Duodenal mucosa (tissue), 2 donors: ENCODE data around the gene FBLIM1.

Source experiments
- H3K27ac ChIP-seq: one replicate; pipeline ENCODE4 v1.7.0; 2013; ENCODE audit warnings: low read depth, low read length
- H3K27me3 ChIP-seq, 2 donors: one replicate each; pipeline ENCODE4 v1.7.0; 2013; ENCODE audit warnings: low read length in 2 of 2, control low read depth in 1 of 2; ENCODE audit not compliant: insufficient read depth in 2 of 2, control insufficient read depth in 1 of 2
- H3K36me3 ChIP-seq, 2 donors: one replicate each; pipeline ENCODE4 v1.7.0; 2013; ENCODE audit warnings: low read length in 2 of 2, control low read depth in 1 of 2; ENCODE audit not compliant: insufficient read depth in 2 of 2, control insufficient read depth in 1 of 2
- H3K4me1 ChIP-seq, 2 donors: one replicate each; pipeline ENCODE4 v1.7.0; 2013; ENCODE audit warnings: low read length in 2 of 2, control low read depth in 1 of 2; ENCODE audit not compliant: insufficient read depth in 2 of 2, control insufficient read depth in 1 of 2
- H3K4me3 ChIP-seq, 2 donors: one replicate each; pipeline ENCODE4 v1.7.0; 2013; ENCODE audit warnings: low read length in 2 of 2, low read depth in 1 of 2
- H3K9ac ChIP-seq, 2 donors: one replicate each; pipeline ENCODE4 v1.7.0; 2013; ENCODE audit warnings: low read length in 2 of 2, low read depth in 1 of 2
- H3K9me3 ChIP-seq, 2 donors: one replicate each; pipeline ENCODE4 v1.7.0; 2013; ENCODE audit warnings: low read length in 2 of 2, control low read depth in 1 of 2; ENCODE audit not compliant: control insufficient read depth in 1 of 2

Gene FBLIM1

DNA sequence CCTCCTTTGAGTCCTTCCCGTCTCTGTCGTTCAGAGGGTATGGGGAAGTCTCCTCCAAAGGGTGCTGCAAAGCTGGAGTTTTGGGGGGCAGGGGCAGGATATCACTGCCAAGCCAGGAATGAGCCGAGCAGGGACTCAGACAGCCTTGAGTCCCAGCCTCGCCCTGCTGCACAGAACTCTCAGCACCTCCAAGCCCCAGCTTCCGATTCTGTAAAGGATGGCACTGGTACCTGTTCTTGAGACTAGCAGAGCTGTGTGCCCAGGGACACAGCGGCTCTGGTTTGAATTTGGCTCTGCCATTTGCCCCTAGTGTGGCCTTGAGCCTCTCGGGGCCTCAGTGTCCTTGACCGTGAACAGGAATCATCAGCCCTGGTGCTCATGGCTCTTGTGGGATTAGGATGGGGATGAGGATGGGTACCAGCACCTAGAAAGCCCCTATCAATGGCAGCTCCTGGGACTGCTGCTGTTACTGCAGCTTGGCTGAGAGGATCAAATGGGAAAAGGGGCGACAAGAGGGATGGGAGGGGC lies 1.5 kb upstream of the FBLIM1 start:
- Histone ChIP-seq H3K4me3 (peak overlapping the region; percentile 66 to 84), H3K9me3 (no peaks in the 10 kb centered on the region), H3K27me3 (no peaks in the 10 kb centered on the region), H3K36me3 (no peaks in the 10 kb centered on the region), H3K27ac (peak overlapping the region; percentile 73), H3K4me1 (peaks cover 31 to 34% of the 10 kb centered on the region in 2 donors), H3K9ac (peak overlapping the region; percentile 83 to 88)

DNA sequence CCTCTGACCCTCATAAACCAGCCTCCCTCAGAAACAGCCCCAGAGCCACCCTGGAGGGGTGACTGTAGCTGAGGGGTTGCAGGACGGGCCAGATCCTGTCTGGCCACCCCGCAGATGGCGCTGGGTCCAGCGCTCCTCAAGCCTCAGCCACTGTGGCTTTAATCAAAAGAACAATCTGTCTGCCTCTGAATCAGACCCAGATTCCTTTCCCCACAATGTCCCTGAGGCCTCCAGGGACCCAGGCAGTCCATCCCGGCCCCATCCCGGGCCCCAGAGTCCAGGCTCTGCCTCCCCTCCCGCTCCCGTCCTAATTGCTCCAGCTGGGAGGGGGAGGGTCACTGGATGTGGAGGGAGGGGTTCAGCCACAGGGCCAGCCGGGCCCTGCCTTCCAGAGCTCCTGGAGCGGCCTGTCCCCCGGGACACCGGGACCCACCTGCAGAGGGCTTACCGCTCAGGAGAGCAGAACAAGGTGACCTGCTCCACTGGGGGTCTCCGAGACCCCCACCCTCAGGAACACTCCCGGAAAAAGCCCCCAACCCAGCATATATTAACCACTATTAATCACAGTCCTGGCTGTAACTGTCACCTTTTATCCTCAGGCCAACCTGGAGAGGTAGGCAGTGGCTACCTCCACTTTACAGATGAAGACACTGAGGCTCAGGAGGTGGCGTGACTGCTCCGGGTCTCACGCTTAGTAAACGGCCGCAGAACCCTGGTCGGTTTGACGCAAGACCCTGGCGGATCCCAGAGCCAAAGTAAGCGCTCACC lies 836 bp upstream of the FBLIM1 start:
- Histone ChIP-seq H3K4me3 (peak overlapping the region; percentile 66 to 84), H3K9ac (peak overlapping the region; percentile 83 to 88), H3K27me3 (no peaks in the 10 kb centered on the region), H3K9me3 (no peaks in the 10 kb centered on the region), H3K36me3 (no peaks in the 10 kb centered on the region), H3K27ac (peak overlapping the region; percentile 73), H3K4me1 (peaks cover 31 to 34% of the 10 kb centered on the region in 2 donors)

DNA sequence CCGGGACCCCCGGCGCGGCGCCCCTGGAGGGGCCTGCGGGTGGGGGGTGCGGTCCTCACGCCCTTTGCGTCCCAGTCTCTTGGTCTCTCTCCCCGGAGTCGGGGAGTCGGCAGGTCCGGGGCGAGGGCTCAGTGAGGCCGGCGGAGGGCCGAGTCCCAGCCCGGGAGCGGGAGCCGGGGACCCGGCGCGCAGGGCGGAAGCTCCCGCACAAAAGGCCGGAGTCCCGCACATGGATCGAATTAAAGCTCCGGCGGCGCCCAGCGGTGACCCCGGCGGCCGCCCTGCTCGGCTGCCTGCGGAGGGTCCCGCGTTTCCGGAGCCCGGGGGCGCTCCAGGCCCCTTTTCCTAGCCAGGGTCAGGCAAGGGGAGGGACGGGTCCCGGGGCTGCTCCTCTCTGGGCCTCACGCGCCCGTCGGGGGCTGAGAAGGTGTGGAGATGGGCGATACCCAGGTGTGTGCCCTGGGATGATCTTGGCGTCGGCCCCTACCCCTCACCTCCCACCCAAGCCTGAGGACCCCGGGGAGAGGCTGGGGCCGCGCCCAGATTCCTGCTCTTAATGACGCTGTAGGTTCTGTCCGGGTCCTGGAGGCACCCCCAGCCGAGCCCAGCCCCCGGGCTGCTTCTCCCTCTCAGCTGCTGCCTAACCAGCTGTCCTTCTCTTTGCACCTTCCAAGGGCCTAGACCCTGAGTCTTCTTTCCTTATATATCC lies 512 bp downstream of the FBLIM1 start:
- no peaks in the 10 kb centered on the region for H3K9me3 ChIP-seq
- H3K36me3 ChIP-seq: no peaks in the 10 kb centered on the region
- H3K27ac ChIP-seq: peak overlapping the region; percentile 14
- H3K9ac ChIP-seq: peak overlapping the region; percentile 56 to 57
- H3K4me3 ChIP-seq: peak overlapping the region; percentile 55 to 57
- H3K4me1 ChIP-seq: peaks cover 36 to 40% of the 10 kb centered on the region in 2 donors
- no peaks in the 10 kb centered on the region for H3K27me3 ChIP-seq

DNA sequence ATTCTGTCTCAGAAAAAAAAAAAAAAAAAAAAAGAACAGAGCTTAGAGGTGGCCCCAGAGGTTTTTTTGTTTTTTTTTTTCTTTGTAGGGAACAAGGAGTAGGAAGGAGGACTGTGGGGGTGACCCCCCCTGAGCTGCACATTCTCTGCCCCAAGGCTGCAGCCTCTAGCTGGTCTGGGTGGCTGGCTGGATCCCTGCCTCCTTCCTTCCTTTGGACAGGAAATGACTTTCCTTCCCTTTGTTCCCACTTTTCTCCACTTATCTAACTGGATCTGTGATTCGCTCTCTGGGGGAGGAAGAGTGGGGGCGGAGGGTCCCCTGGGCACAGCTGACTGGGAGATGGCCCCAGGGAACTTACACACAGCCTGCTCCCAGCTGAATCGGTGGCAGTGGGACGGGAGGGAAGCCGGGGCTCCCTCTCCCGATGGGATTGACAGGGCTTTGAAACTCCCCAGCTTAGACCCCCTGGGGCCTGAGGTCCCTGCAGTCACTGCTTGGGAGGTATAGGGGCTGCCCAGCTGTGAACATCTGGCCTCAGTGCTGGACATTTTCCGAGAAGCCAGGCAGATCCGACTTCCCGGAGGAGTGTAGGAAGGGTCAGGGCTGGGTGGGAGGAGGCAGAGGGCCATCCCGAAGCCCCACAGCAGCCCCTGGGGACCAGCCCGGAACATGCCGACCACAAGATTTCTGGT lies 2.1 kb downstream of the FBLIM1 start:
- H3K9ac ChIP-seq: peak overlapping the region; percentile 18 to 19
- peak overlapping the region; percentile 36 for H3K27ac ChIP-seq

DNA sequence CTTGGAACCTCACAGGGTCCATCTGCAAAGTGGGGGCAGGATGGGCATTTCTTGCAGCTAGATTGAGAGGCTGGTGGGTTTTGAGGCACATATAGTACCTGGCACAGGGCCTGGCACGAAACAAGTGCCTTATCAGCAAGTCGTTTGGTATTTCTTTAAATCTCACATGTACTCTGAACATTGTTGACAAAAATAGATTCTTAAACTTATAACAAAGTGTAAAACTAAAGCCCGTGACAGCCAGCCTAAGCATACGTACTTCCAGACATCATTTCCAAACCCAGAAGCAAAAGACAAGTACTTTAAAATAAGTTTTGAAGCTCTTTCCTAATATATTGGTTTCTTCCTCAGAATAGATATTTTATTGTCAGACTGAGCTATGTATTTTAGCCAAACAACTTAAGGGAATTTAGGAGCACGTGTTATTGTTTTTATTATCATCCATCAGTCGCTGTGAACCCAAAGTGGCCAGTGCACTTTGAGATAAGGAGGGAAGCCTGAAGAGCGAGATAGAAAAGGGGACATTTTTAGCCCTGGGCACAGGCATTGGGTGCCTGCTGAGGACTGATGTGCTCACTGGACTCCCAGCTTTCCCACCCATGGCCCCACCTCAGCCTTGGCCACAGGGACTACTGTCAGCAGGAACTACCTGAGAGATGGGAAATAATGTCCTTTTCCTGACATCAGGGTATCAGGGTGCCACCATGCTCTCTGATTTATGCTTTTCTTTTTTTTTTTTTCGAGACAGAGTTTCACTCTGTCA lies 3.0 kb downstream of the FBLIM1 start:
- H3K27ac ChIP-seq: peak overlapping the region; percentile 36
- H3K4me3 ChIP-seq: peak overlapping the region in 1 of 2 donors; percentile 15
- peaks cover 35 to 39% of the 10 kb centered on the region in 2 donors for H3K4me1 ChIP-seq
- H3K9me3 ChIP-seq: no peaks in the 10 kb centered on the region
- H3K27me3 ChIP-seq: no peaks in the 10 kb centered on the region
- H3K9ac ChIP-seq: peak overlapping the region in 1 of 2 donors; percentile 19
- H3K36me3 ChIP-seq: peaks cover 9 to 18% of the 10 kb centered on the region in 2 donors

More for the DNA sequence above, 2.1 kb downstream of the FBLIM1 start:
- Histone ChIP-seq H3K4me1 (peaks cover 41 to 43% of the 10 kb centered on the region in 2 donors), H3K9me3 (no peaks in the 10 kb centered on the region), H3K36me3 (peaks cover 6 to 12% of the 10 kb centered on the region in 2 donors), H3K4me3 (peak overlapping the region in 1 of 2 donors; percentile 15), H3K27me3 (no peaks in the 10 kb centered on the region)

DNA sequence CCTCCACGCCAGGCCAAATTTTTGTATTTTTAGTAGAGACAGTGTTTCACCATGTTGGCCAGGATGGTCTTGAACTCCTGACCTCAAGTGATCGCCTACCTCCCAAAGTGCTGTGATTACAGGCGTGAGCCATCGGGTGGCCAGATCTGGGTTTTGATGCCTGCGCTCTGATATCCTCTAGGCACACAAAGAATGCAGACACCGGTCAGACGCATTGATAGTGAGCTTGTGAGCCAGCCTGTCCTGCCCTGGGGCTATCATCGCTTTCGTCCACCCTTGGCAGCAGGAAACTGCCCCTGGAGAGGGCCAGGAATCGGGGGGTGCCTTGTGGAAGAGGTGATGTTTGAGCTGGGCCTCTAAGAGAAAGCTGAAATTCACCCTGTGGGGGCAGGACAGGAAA lies 4.0 kb downstream of the FBLIM1 start:
- Histone ChIP-seq H3K4me3 (no peak overlapping the region), H3K4me1 (peaks cover 33 to 39% of the 10 kb centered on the region in 2 donors), H3K9me3 (no peaks in the 10 kb centered on the region), H3K9ac (no peak overlapping the region), H3K36me3 (peaks cover 9 to 20% of the 10 kb centered on the region in 2 donors), H3K27ac (no peak overlapping the region), H3K27me3 (no peaks in the 10 kb centered on the region)

DNA sequence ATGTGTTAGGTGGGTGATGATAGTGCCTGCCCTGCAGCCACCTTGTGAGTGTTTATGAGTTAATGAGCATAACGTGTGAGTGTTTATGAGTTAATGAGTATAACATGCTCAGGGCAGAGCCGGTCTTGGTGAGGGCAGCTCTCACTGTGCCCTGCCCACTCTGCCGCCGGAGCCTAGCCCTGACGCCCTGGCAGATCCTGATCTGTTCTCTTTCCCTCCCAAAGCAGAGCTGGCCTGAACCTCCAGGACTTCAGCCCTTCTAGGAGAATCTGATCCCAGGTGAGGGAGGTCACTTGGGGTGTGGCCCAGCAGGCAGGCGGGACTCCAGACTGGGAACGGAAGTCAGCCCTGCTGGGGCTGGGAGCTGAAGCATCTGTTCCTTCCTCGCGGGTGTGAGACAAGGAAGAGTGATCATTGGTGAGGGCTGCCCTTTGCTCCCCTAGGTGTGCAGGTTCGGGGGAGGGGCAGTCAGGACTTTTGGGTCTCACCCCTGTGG lies 5.7 kb downstream of the FBLIM1 start:
- Histone ChIP-seq H3K36me3 (peaks cover 16 to 33% of the 10 kb centered on the region in 2 donors), H3K27ac (peak overlapping the region; percentile 64), H3K9me3 (no peaks in the 10 kb centered on the region), H3K27me3 (no peaks in the 10 kb centered on the region), H3K9ac (peak overlapping the region; percentile 30 to 33), H3K4me1 (peaks cover 31 to 33% of the 10 kb centered on the region in 2 donors), H3K4me3 (peak overlapping the region in 1 of 2 donors; percentile 1)

DNA sequence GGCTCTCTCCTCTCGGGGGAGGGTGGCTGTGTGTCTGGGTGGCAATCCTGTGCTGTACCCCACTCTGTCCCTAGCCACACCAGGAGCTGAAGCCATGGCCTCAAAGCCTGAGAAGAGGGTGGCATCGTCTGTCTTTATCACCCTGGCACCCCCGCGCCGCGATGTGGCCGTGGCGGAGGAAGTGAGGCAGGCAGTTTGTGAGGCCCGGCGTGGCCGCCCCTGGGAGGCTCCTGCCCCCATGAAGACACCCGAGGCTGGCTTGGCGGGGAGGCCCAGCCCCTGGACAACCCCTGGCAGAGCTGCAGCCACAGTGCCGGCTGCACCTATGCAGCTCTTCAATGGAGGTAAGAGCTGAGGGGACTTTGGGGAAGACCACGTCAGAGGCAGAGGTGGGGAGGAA lies 6.3 kb downstream of the FBLIM1 start:
- H3K27ac ChIP-seq: peak overlapping the region; percentile 15

DNA sequence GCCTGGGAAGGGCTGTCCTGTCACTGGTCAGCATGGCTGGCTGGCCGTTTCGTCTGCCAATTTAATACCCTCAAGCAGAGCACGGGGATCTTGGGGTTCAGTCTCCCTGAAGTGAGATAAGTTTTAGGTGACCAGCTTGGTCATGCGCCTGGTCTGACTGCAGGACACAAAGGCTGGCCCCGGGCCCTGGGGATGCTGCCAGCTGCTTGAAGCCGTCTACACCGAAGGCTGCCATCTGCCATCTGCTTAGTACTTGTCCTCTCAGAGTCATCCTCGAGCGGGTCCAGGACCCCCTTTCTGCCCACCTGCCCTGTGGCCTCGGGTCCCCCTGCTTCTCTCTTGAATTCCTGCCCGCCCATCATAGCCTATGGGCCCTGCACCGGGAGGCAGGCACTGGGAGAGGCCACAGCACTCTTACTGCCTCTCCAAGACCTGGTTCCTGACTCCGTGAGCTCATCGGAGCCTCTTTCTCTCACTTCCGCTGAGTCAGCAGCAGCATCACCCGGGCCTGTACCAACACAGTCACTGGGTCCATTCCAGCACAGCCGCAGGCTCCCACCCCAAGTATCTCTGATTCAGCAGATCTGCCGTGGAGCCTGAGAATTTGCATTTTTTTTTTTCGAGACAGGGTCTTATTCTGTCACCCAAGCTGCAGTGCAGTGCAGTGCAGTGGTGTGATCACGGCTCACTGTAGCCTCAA lies 7.0 kb downstream of the FBLIM1 start:
- H3K27ac ChIP-seq: no peak overlapping the region

More for the DNA sequence above, 6.3 kb downstream of the FBLIM1 start:
- no peak overlapping the region for H3K4me3 ChIP-seq
- no peaks in the 10 kb centered on the region for H3K9me3 ChIP-seq
- H3K4me1 ChIP-seq: peaks cover 27 to 33% of the 10 kb centered on the region in 2 donors
- H3K9ac ChIP-seq: peak overlapping the region in 1 of 2 donors; percentile 30
- peaks cover 16 to 33% of the 10 kb centered on the region in 2 donors for H3K36me3 ChIP-seq
- no peaks in the 10 kb centered on the region for H3K27me3 ChIP-seq

More for the DNA sequence above, 7.0 kb downstream of the FBLIM1 start:
- Histone ChIP-seq H3K36me3 (peaks cover 24 to 41% of the 10 kb centered on the region in 2 donors), H3K27me3 (no peaks in the 10 kb centered on the region), H3K4me3 (no peak overlapping the region), H3K9ac (no peak overlapping the region), H3K4me1 (peaks cover 24 to 31% of the 10 kb centered on the region in 2 donors), H3K9me3 (no peaks in the 10 kb centered on the region)
